ENCODE results near the gene XIAP. TPM values are rescaled to one million over a fixed set of nuclear protein-coding genes. Genes with fewer than 3 reads are reported as not detected.
A peak's percentile ranks its signal among the peaks of the same experiment; 100 is the strongest.
"Not testable (repeated sequence)": the region's sequence is repeated elsewhere in the genome, so short reads cannot be mapped to it uniquely, and the experiment has no call there.

XIAP gene
- total and polyA plus RNA-seq, 9 of the 15 experiments (the other 6 are each of a cell fraction or from before 2014, with no cell fraction given) = 5.7 to 40.5 (median 19.8) TPM

GRCh38 chrX:123932055-123932454 lies 72.2 kb downstream of the XIAP start:
- intact Hi-C loops (cut with micrococcal nuclease); BruUV-seq (replicated peaks); H3K9me3 ChIP-seq (replicated peaks; ENCODE audit: control insufficient read depth, insufficient read depth, low read depth, low read length); DNase-seq (ENCODE audit: extremely low read depth in 1 of 4, low spot score in 3 of 4); H3K27me3 ChIP-seq (ENCODE audit: control insufficient read depth in 2 of 2, insufficient read depth in 2 of 2, low read length in 2 of 2); FAIRE-seq; H3K27ac ChIP-seq (ENCODE audit: extremely low read depth, low read depth, low read length); H3K36me3 ChIP-seq (ENCODE audit: control insufficient read depth, insufficient read depth, low read length); H3K4me3 ChIP-seq; H3K9me1 ChIP-seq (ENCODE audit: control insufficient read depth, insufficient read depth, low read length); H3K79me2 ChIP-seq (ENCODE audit: control insufficient read depth, insufficient read depth, low read length); POLR2A ChIA-PET; in situ Hi-C loops (cut with MboI); H2AFZ ChIP-seq (ENCODE audit: low read depth, low read length); H3K4me1 ChIP-seq (replicated peaks in 1 of 2; ENCODE audit: control insufficient read depth in 2 of 2, insufficient read depth in 2 of 2, low read length in 2 of 2); CTCF ChIA-PET (ENCODE audit: low intra/inter-chr PET ratio); H3K9ac ChIP-seq (ENCODE audit: insufficient read depth in 1 of 2, low read depth in 2 of 2, low read length in 2 of 2); H4K20me1 ChIP-seq (replicated peaks; ENCODE audit: control insufficient read depth, insufficient read depth, low read length); H3K4me2 ChIP-seq (ENCODE audit: insufficient read depth, low read length); ATAC-seq: not testable (repeated sequence)
- WGBS (ENCODE audit: insufficient coverage, low coverage, missing lambda C conversion rate) = 0% methylated on average over 2 of the region's 2 CpGs
- 0 out of 2 replicates have a peak, but pooled peaks have one; percentile 21 for TF ChIP-seq CBX5 (IDR thresholded peaks at IDR 0.05; ENCODE audit: borderline replicate concordance, low read depth)
- TF ChIP-seq ZFP36 (IDR thresholded peaks at IDR 0.05; ENCODE audit: low read depth, low read length, partially characterized antibody) = peak; percentile 76

GRCh38 chrX:123943074-123943473 lies 83.2 kb downstream of the XIAP start:
- CTCF ChIA-PET (ENCODE audit: low intra/inter-chr PET ratio) = no interaction called here
- FAIRE-seq = no peak

More at GRCh38 chrX:123943074-123943473, 83.2 kb downstream of the XIAP start:
- in situ Hi-C loops (cut with MboI) = no loop called here
- Histone ChIP-seq H3K27ac (ENCODE audit: extremely low read depth, low read depth, low read length) (no peak overlapping the region), H3K36me3 (ENCODE audit: control insufficient read depth, insufficient read depth, low read length) (no peaks in the 10 kb centered on the region), H3K4me3 (no peak overlapping the region), H3K27me3 (ENCODE audit: control insufficient read depth in 2 of 2, insufficient read depth in 2 of 2, low read length in 2 of 2) (no peaks in the 10 kb centered on the region), H3K4me1 (replicated peaks in 1 of 2; ENCODE audit: control insufficient read depth in 2 of 2, insufficient read depth in 2 of 2, low read length in 2 of 2) (no peaks in the 10 kb centered on the region; a peak in 1 of 5 replicates), H4K20me1 (replicated peaks; ENCODE audit: control insufficient read depth, insufficient read depth, low read length) (no peaks in the 10 kb centered on the region), H3K9ac (ENCODE audit: insufficient read depth in 1 of 2, low read depth in 2 of 2, low read length in 2 of 2) (no peak overlapping the region), H3K9me3 (replicated peaks; ENCODE audit: control insufficient read depth, insufficient read depth, low read depth, low read length) (no peaks in the 10 kb centered on the region), H2AFZ (ENCODE audit: low read depth, low read length) (no peak overlapping the region), H3K9me1 (ENCODE audit: control insufficient read depth, insufficient read depth, low read length) (no peaks in the 10 kb centered on the region), H3K79me2 (ENCODE audit: control insufficient read depth, insufficient read depth, low read length) (no peaks in the 10 kb centered on the region), H3K4me2 (ENCODE audit: insufficient read depth, low read length) (no peak overlapping the region)
- POLR2A ChIA-PET = no interaction called here
- TF ChIP-seq, protein P1, sequence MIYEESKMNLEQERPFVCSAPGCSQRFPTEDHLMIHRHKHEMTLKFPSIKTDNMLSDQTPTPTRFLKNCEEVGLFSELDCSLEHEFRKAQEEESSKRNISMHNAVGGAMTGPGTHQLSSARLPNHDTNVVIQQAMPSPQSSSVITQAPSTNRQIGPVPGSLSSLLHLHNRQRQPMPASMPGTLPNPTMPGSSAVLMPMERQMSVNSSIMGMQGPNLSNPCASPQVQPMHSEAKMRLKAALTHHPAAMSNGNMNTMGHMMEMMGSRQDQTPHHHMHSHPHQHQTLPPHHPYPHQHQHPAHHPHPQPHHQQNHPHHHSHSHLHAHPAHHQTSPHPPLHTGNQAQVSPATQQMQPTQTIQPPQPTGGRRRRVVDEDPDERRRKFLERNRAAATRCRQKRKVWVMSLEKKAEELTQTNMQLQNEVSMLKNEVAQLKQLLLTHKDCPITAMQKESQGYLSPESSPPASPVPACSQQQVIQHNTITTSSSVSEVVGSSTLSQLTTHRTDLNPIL (CRISPR knock-in tag; IDR thresholded peaks at IDR 0.05) = no peak
- TF ChIP-seq ATF1 (CRISPR knock-in tag; IDR thresholded peaks at IDR 0.05) (no peak), ATF1 (tag; IDR thresholded peaks at IDR 0.05) (no peak), GABPB2 (CRISPR knock-in tag; conservative IDR thresholded peaks at IDR 0.05) (no peak), NFE2L1 (tag; IDR thresholded peaks at IDR 0.05; ENCODE audit: borderline replicate concordance, low read depth) (no peak), E2F8 (IDR thresholded peaks at IDR 0.05; ENCODE audit: low read depth, partially characterized antibody) (no peak), SMARCE1 (IDR thresholded peaks at IDR 0.05) (no peak)
- no TSS peak for BruUV-seq (replicated peaks)
- ATAC-seq (no peak), DNase-seq (ENCODE audit: extremely low read depth in 1 of 4, low spot score in 3 of 4) (no peak)
- intact Hi-C loops (cut with micrococcal nuclease) = no loop called here
- 6% methylated on average over 1 of the region's 1 CpG for WGBS (ENCODE audit: insufficient coverage, low coverage, missing lambda C conversion rate)
